HuH-7.5 (cell line): ENCODE data around the gene FMN1.

Experiments used
- DNase-seq: peaks from one replicate; pipeline ENCODE4 v3.0.0; 2011; ENCODE audit warnings: low spot score

Gene FMN1

DNA sequence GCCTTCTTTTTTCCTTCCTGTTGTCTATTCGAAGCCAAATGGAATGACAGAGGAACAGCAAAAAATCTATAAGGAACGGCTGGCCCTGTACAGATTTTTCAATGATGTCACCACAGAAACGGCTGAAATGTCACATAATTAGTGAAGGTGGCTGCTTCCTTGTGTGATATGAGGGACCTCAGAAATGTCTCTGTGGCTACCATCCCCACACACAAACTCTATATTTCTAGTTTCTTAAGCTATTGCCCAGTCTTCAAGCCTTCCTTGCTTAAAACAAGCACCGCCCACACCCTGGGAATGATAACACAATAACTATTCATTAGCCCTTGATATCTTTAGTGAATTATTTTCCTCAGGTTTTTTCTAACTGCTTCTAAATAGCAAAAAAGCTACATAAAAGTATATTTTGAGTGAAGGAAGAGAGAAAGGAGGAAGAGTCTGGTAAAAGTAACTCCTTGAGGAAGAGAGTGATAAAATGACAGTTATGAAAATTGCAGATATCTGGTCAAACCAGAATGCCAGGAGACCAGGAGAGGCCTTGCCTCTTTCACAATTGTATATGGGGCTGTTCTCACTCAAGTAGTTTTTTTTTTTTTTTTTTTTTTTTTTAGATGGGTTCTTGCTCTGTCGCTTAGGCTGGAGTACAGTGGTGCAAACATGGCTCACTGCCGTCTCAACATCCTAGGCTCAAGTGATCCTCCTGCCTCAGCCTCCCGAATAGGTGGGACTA, 38.7 kb downstream of the FMN1 start:
- DNase-seq = no peak

- no peak for DNase-seq
These were observed 40.0 kb downstream of the FMN1 start for GRCh38 chr15:33154351-33155166.

GRCh38 chr15:33153548-33153947, 41.0 kb downstream of the FMN1 start:
- DNase-seq = no peak

- no peak for DNase-seq
These were observed 41.9 kb downstream of the FMN1 start for GRCh38 chr15:33152502-33153109.

GRCh38 chr15:33150971-33151370, 43.5 kb downstream of the FMN1 start:
- DNase-seq = no peak

DNA sequence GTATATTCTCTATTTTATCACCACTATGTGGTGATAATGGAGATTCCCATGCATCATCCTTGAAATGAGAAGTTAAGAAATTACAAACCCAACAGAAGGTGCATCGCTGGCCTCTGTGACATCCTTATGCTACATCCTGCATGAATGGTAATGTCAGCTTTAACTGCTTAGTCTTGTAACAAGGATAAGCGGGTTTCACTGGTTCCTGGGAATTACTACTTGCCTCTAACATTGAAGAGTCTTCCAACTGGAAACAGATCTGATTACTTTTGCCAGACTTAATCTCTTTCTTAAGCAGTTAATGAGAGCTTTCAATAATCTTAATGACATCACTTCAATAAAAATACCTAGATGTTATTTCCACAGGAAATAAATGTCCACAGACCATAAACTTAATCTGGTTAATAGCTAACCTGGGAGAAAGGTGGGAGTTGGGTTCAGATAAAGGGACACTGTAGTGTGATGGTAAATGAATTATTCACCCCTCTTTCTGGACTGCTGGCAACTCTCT, 44.0 kb downstream of the FMN1 start:
- DNase-seq = no peak

DNA sequence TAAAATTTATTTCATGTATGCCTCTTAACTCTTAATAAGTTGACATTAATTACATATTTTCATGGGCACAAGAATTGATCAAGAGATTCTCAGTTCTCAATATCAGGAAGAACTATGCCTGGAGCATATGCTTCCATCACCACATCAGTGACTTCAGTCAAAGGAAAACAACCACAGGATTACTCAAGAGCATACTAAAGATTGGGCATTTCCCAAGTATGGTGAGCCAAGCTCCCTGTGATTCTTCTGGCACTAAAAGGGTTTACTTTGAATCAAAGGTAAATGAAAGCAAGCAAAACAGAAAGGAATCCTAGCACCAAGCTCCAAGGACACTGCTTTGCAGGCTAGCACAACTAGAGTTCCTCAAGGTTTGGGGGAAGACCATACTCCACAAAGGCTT, 44.6 kb downstream of the FMN1 start:
- DNase-seq = no peak

GRCh38 chr15:33148129-33148751, 46.3 kb downstream of the FMN1 start:
- DNase-seq = no peak

DNA sequence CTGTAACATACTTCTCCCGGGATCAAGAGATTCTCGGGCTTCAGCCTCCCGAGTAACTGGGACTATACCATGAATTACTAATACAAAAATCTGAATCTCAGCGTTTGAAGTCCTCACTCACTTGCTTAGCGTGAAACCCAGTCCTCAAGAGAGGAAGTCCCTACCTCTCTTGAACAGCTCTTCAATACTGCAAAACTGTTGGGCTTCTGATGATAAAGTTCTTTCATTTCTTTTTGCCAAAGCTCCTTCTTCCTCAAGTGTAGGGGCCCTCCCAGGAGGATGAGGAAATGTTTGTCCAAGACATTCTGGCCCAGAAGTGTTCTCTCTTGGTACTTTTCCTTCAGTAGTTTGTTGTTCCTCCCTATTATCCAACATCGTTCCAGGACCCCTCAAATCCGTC, 48.5 kb downstream of the FMN1 start:
- DNase-seq = no peak

DNA sequence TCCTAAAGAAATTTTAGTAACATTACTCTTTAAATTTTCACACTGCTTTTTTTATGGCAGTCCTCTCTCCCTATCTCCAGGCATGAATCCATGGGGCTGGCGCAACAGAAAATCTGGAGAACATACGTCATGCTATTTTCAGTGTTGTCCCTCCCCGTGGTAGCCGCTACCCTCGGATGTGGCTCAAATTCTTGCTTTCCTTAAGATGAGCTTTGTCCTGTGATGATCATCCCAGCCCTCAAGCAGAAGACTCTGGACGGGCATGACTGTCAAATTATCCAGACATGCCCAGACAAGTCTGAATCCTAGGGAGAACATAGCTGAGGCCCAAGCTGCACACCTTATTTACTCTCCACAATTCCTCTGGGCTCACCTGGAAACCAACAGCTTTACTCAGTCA, 49.1 kb downstream of the FMN1 start:
- DNase-seq = no peak

GRCh38 chr15:33142708-33143107, 51.8 kb downstream of the FMN1 start:
- no peak for DNase-seq

- no peak for DNase-seq
These were observed 56.5 kb downstream of the FMN1 start for GRCh38 chr15:33138000-33138399.

GRCh38 chr15:33137101-33137500, 57.4 kb downstream of the FMN1 start:
- no peak for DNase-seq

GRCh38 chr15:33136353-33136752, 58.2 kb downstream of the FMN1 start:
- no peak for DNase-seq

GRCh38 chr15:33135355-33135781, 59.1 kb downstream of the FMN1 start:
- DNase-seq = no peak

GRCh38 chr15:33132722-33133345, 61.7 kb downstream of the FMN1 start:
- DNase-seq = no peak

- DNase-seq = no peak
These were observed 62.3 kb downstream of the FMN1 start for GRCh38 chr15:33132233-33132580.

DNA sequence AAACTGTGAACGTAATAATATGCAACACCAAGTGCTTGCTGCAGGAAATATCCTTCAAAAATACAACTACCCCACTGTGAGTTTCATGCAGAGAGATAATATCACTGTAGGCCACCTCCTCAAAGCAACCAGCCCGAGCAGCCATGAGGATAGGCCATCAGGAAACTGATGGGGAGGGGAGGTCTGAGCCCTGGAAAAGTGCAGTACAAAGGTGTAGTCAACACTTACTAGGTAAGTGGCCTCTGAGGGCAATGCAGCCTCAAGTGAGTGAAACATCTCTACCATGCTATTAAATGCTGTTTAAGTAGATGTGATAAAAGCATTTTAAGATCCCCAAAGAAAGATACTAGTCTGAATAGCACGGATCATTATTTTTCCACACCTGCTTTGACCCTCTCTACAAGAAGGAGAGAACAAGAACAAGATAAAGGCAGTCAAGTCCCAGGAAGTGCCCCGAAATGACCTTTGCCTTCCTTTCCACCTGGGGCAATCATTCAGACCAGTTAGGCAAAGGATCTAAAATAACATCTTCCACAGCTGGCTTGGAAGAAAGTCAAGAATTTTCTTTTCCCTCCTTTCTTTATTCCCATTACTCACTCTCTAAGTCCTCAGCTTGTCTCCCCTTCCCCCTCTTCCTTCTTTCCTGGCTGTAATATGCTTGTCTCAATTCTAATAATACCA, 62.8 kb downstream of the FMN1 start:
- no peak for DNase-seq

DNA sequence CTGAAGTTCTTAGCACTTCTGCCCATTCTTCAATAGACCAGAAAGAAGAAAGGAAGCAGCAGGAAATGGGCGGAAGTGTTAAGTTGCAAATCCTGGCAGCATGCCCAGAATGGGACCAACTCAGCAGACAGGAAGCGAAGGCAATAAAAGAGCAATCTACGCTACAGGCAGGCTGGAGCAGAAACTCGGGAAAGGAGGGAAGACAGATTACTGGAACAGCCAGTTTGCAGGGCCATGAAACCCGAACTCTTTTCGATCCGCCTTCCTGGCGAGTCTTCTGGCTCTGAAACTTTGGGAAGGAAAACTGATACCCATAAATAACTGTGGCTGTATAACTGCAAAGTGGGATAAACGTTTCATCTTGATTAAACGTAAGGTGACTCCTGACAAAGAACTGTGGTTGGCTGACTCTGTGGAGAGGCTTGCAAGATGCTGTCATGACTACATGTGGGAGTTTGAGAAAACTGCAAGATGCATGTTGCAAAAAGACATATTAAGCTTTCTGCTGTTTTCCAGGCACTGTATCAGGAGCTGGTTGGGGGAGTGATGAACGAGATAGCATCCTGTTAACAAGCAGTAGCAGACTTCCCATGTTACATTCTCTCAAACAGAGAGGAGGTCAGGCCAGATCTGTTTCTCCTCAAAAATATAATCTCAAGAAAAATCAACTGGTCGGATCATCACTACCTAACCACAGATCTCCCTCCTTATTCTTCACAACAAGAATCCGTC, 67.8 kb downstream of the FMN1 start:
- no peak for DNase-seq

- DNase-seq = no peak
These were observed 68.5 kb downstream of the FMN1 start for GRCh38 chr15:33125894-33126537.
